WTC11 (cell line): ENCODE results near the gene ITLN2. TPM values are rescaled to one million over a fixed set of nuclear protein-coding genes. Genes with fewer than 3 reads are reported as not detected.
A peak's percentile ranks its signal among the peaks of the same experiment; 100 is the strongest.
"Not testable (repeated sequence)": the region's sequence is repeated elsewhere in the genome, so short reads cannot be mapped to it uniquely, and the experiment has no call there.

Experiments
- ATAC-seq: fragments of 200-7000 bp; cut with Tn5 transposase; 2 replicates; pipeline ENCODE4 v1.10.0; 2021; ENCODE audit warnings: mild to moderate bottlenecking, moderate library complexity
- CTCF ChIA-PET: fragments of 300-600 bp; sonication (Branson Sonifier 250); formaldehyde crosslinking; loops from one replicate; lab custom pipeline; 2021; ENCODE audit warnings: antibody characterized with exemption; lab: Charles Lee
- POLR2A ChIA-PET: fragments of 350-600 bp; sonication (Branson Sonifier 250); formaldehyde crosslinking; loops from one replicate; lab custom pipeline; 2021; ENCODE audit warnings: antibody characterized with exemption; lab: Charles Lee
- DNase-seq: peaks from one replicate; pipeline ENCODE4 v3.0.0; 2021; ENCODE audit warnings: low spot score
- H3K27ac Mint-ChIP-seq: 2 replicates; pipeline ENCODE4 v1.8.0; 2021; ENCODE audit warnings: mixed read lengths
- H3K27me3 Mint-ChIP-seq: 2 replicates; pipeline ENCODE4 v1.8.0; 2021; ENCODE audit warnings: low read depth, mild to moderate bottlenecking, moderate library complexity, mixed read lengths
- H3K36me3 Mint-ChIP-seq: 2 replicates; pipeline ENCODE4 v1.8.0; 2021; ENCODE audit warnings: mixed read lengths
- H3K4me1 Mint-ChIP-seq: 2 replicates; pipeline ENCODE4 v1.8.0; 2022; ENCODE audit warnings: mixed read lengths
- H3K4me3 Mint-ChIP-seq: 2 replicates; pipeline ENCODE4 v1.8.0; 2021; ENCODE audit warnings: mild to moderate bottlenecking, moderate library complexity, mixed read lengths
- H3K9me3 Mint-ChIP-seq: 2 replicates; pipeline ENCODE4 v1.8.0; 2021; ENCODE audit warnings: mixed read lengths
- AFF4 ChIP-seq: sonication (generic); formaldehyde crosslinking; IDR thresholded peaks from 2 replicates; pipeline ENCODE4 v1.8.1; 2023; ENCODE audit warnings: mild to moderate bottlenecking, missing genetic modification reagents, borderline replicate concordance
- ATF1 ChIP-seq: sonication (generic); formaldehyde crosslinking; IDR thresholded peaks from 2 replicates; pipeline ENCODE4 v1.8.1; 2023; ENCODE audit warnings: mild to moderate bottlenecking, moderate library complexity, missing genetic modification reagents
- CBFB ChIP-seq: sonication (generic); formaldehyde crosslinking; IDR thresholded peaks from 2 replicates; pipeline ENCODE4 v1.8.1; 2022; ENCODE audit warnings: mild to moderate bottlenecking, low read depth, missing genetic modification reagents
- CTCF ChIP-seq: fragments of 200-600 bp; IDR thresholded peaks from 2 replicates; pipeline ENCODE4 v1.8.0; 2022; ENCODE audit warnings: antibody characterized with exemption
- FOXP4 ChIP-seq: sonication (generic); formaldehyde crosslinking; IDR thresholded peaks from 2 replicates; pipeline ENCODE4 v1.8.0; 2022; ENCODE audit warnings: mild to moderate bottlenecking, missing genetic modification reagents
- MAX ChIP-seq: sonication (generic); formaldehyde crosslinking; IDR thresholded peaks from 2 replicates; pipeline ENCODE4 v1.8.0; 2022; ENCODE audit warnings: mild to moderate bottlenecking, missing genetic modification reagents
- NFYB ChIP-seq: sonication (generic); formaldehyde crosslinking; conservative IDR thresholded peaks from 2 replicates; pipeline ENCODE4 v1.8.0; 2022; ENCODE audit warnings: low read depth, missing genetic modification reagents
- PRDM15 ChIP-seq: sonication (generic); formaldehyde crosslinking; IDR thresholded peaks from 2 replicates; pipeline ENCODE4 v1.8.0; 2022; ENCODE audit warnings: missing genetic modification reagents
- ZBTB43 ChIP-seq: sonication (generic); formaldehyde crosslinking; IDR thresholded peaks from 2 replicates; pipeline ENCODE4 v1.8.1; 2023; ENCODE audit warnings: mild to moderate bottlenecking, missing genetic modification reagents
- ZNF121 ChIP-seq: sonication (generic); formaldehyde crosslinking; IDR thresholded peaks from 2 replicates; pipeline ENCODE4 v1.8.0; 2023; ENCODE audit warnings: missing genetic modification reagents
- ZNF425 ChIP-seq: fragments of 250-450 bp; sonication (Bioruptor Pico); conservative IDR thresholded peaks from 2 replicates; pipeline ENCODE4 v1.9.0; 2021; ENCODE audit warnings: mild to moderate bottlenecking
- total RNA-seq: library from RNA; stranded (reverse); gene quantifications from 3 replicates; pipeline ENCODE4 v1.2.3, GENCODE V29; 2021

The ITLN2 gene
- total RNA-seq, 1 experiment from 2014 or later = 5.9 TPM

- no peak overlapping the region for H3K27ac Mint-ChIP-seq
- H3K27me3 Mint-ChIP-seq = no peaks in the 10 kb centered on the region
- H3K36me3 Mint-ChIP-seq = peaks cover 29% of the 10 kb centered on the region
- ChIA-PET POLR2A (no interaction called here), CTCF (interaction anchor here (0.7 to 1.3 kb wide), 8 partner anchors 11 to 157 kb away, joined by 3 to 7 read pairs (median 3); no protein-coding TSS in a partner anchor)
- TF ChIP-seq CBFB (CRISPR knock-in tag) (no peak), ZBTB43 (CRISPR knock-in tag) (no peak), NFYB (CRISPR knock-in tag) (no peak), FOXP4 (CRISPR knock-in tag) (no peak), ZNF121 (no peak), MAX (CRISPR knock-in tag) (no peak), CTCF (no peak), ATF1 (CRISPR knock-in tag) (no peak), PRDM15 (CRISPR knock-in tag) (no peak)
- no peak for DNase-seq
- no peaks in the 10 kb centered on the region for H3K9me3 Mint-ChIP-seq
- peaks cover 23% of the 10 kb centered on the region for H3K4me1 Mint-ChIP-seq
- no peak overlapping the region for H3K4me3 Mint-ChIP-seq
- peak; percentile 18; the same call in 1 of the 2 replicates for ATAC-seq
Observed at GRCh38 chr1:160993544-160994193, 39.1 kb upstream of the ITLN2 start.

- not testable (repeated sequence) for H3K9me3 Mint-ChIP-seq, DNase-seq, H3K27me3 Mint-ChIP-seq, H3K27ac Mint-ChIP-seq, H3K4me3 Mint-ChIP-seq, ATAC-seq
- POLR2A ChIA-PET = interaction anchor here (1.0 kb wide), 1 partner anchor 29 kb away, joined by 3 read pairs; the partner anchor contains the start of gene F11R
- CTCF ChIA-PET = interaction anchor here (0.7 to 7.6 kb wide), 3 partner anchors 14 to 39 kb away, joined by 3 to 141 read pairs (median 4); partner anchors contain the start of gene ITLN2
- peaks cover 14% of the 10 kb centered on the region for H3K36me3 Mint-ChIP-seq
- H3K4me1 Mint-ChIP-seq = peaks cover 34% of the 10 kb centered on the region
Observed at GRCh38 chr1:160992036-160992435, 37.4 kb upstream of the ITLN2 start.

GRCh38 chr1:160987359-160988050, 32.9 kb upstream of the ITLN2 start:
- Mint-ChIP-seq H3K27ac (peak overlapping the region; percentile 84), H3K27me3 (no peaks in the 10 kb centered on the region), H3K9me3 (peaks cover 5% of the 10 kb centered on the region), H3K4me3 (peak overlapping the region; percentile 36), H3K4me1 (peaks cover 64% of the 10 kb centered on the region), H3K36me3 (peaks cover 8% of the 10 kb centered on the region)
- ATAC-seq (peak; percentile 62), DNase-seq (no peak)
- POLR2A ChIA-PET = interaction anchor here (0.8 to 2.0 kb wide), 5 partner anchors 9 to 145 kb away, joined by 3 to 8 read pairs (median 5); partner anchors contain the start of genes DEDD and ITLN2
- CTCF ChIA-PET = interaction anchor here (0.8 to 7.6 kb wide), 18 partner anchors 8 to 307 kb away, joined by 3 to 141 read pairs (median 4); partner anchors contain the start of genes F11R, ITLN2 and USF1
- no peak for TF ChIP-seq ZNF425 (CRISPR knock-in tag)
- no peak for TF ChIP-seq AFF4 (CRISPR knock-in tag)
